Limb (tissue), 2 donors: ENCODE measurements around the gene PANK4.

ENCODE experiments used
- DNase-seq, 2 donors: peaks; one replicate each; pipeline ENCODE4 v3.0.0-alpha.2; 2016; ENCODE audit errors: extremely low spot score in 2 of 2

The PANK4 gene

GRCh38 chr1:2528966-2529783, 2.8 kb upstream of the PANK4 start:
- no peak for DNase-seq

- DNase-seq, result no peak
These were observed 2.2 kb upstream of the PANK4 start for GRCh38 chr1:2528611-2528965.

- no peak for DNase-seq
These were observed 1.6 kb upstream of the PANK4 start for GRCh38 chr1:2528016-2528415.

- DNase-seq, result no peak
These were observed 1.1 kb upstream of the PANK4 start for GRCh38 chr1:2527556-2527860.

GRCh38 chr1:2526824-2527555, 594 bp upstream of the PANK4 start:
- DNase-seq, result no peak

- no peak for DNase-seq
These were observed 850 bp downstream of the PANK4 start for GRCh38 chr1:2525572-2525919.

- DNase-seq, result no peak
These were observed 2.3 kb downstream of the PANK4 start for GRCh38 chr1:2523891-2524609.

- DNase-seq, result no peak
These were observed 3.1 kb downstream of the PANK4 start for GRCh38 chr1:2523191-2523890.

GRCh38 chr1:2522230-2522629, 4.2 kb downstream of the PANK4 start:
- DNase-seq, result no peak

- no peak for DNase-seq
These were observed 5.6 kb downstream of the PANK4 start for GRCh38 chr1:2520806-2521205.

GRCh38 chr1:2520206-2520605, 6.2 kb downstream of the PANK4 start:
- DNase-seq, result no peak

- DNase-seq, result no peak
These were observed 6.7 kb downstream of the PANK4 start for GRCh38 chr1:2519729-2520128.

- no peak for DNase-seq
These were observed 7.2 kb downstream of the PANK4 start for GRCh38 chr1:2519029-2519685.

GRCh38 chr1:2518528-2518927, 7.9 kb downstream of the PANK4 start:
- no peak for DNase-seq

- DNase-seq, result no peak
These were observed 8.4 kb downstream of the PANK4 start for GRCh38 chr1:2517966-2518365.

- DNase-seq, result no peak
These were observed 9.4 kb downstream of the PANK4 start for GRCh38 chr1:2516946-2517345.

- no peak for DNase-seq
These were observed 10.3 kb downstream of the PANK4 start for GRCh38 chr1:2516124-2516523.

GRCh38 chr1:2515763-2516080, 10.7 kb downstream of the PANK4 start:
- DNase-seq, result no peak

- DNase-seq, result no peak
These were observed 11.3 kb downstream of the PANK4 start for GRCh38 chr1:2514863-2515762.

GRCh38 chr1:2513939-2514652, 12.3 kb downstream of the PANK4 start:
- DNase-seq, result no peak
